ENCODE measurements around the gene WDR53.

GRCh38 chr3:196569003-196569516 is 706 bp upstream of the WDR53 start:
- TF ChIP-seq POLR2AphosphoS5 (IDR thresholded peaks at IDR 0.05; ENCODE audit: insufficient read depth in 1 of 2, low read depth in 1 of 2) (no peak), CTCF (IDR thresholded peaks at IDR 0.05) (no peak)
